Adrenal gland (tissue), 12 donors: ENCODE results near the gene CDH5. TPM values are rescaled to one million over a fixed set of nuclear protein-coding genes. Genes with fewer than 3 reads are reported as not detected.

Experiments
- DNase-seq, 7 donors: peaks; one replicate each; pipeline ENCODE4 v3.0.0-alpha.2; 2019 to 2020
- H3K27ac ChIP-seq, 5 donors: fragments of 200-600 bp; sonication (generic) in 4 of 5; 1 replicate in 3 of 5; 2 replicates in 2 of 5; pipeline versions ENCODE4 v1.5.1 to v1.8.0; 2016 to 2020; ENCODE audit warnings: mild to moderate bottlenecking in 1 of 5
- H3K27me3 ChIP-seq: fragments of 200-600 bp; 2 replicates; pipeline ENCODE4 v1.8.0; 2021
- H3K36me3 ChIP-seq, 2 donors: fragments of 200-600 bp; replicated peaks in 1 of 2; 1 replicate in 1 of 2; 2 replicates in 1 of 2; pipeline versions ENCODE4 v1.5.1 to v1.8.0; 2018 to 2022
- H3K4me1 ChIP-seq, 2 donors: fragments of 200-600 bp; replicated peaks in 1 of 2; 1 replicate in 1 of 2; 2 replicates in 1 of 2; pipeline versions ENCODE4 v1.5.1 to v1.8.0; 2018 to 2021
- H3K4me3 ChIP-seq, 4 donors: fragments of 200-600 bp; sonication (generic) in 3 of 4; one replicate each; pipeline ENCODE4 v1.5.1; 2016 to 2018
- H3K9me3 ChIP-seq, 3 donors: fragments of 200-600 bp; sonication (generic) in 1 of 3; replicated peaks in 1 of 3; 1 replicate in 2 of 3; 2 replicates in 1 of 3; pipeline versions ENCODE4 v1.5.1 to v1.8.0; 2016 to 2021
- CTCF ChIP-seq, 6 experiments: fragments of 450-650 bp in 4 of 6; fragments of 200-600 bp in 2 of 6; sonication (generic) in 1 of 6; IDR thresholded peaks; 1 replicate in 5 of 6; 2 replicates in 1 of 6; pipeline versions ENCODE4 v1.5.1 to v1.8.0; 2016 to 2021; ENCODE audit warnings: antibody characterized with exemption in 6 of 6, mild to moderate bottlenecking in 2 of 6, moderate library complexity in 1 of 6
- POLR2A ChIP-seq, 2 donors: fragments of 450-650 bp; IDR thresholded peaks; one replicate each; pipeline ENCODE4 v1.6.1; 2017; ENCODE audit warnings: antibody characterized with exemption in 2 of 2, mild to moderate bottlenecking in 2 of 2, moderate library complexity in 1 of 2
- WGBS, 4 donors: extraction: QIAGEN DNeasy Blood & Tissue Kit in 2 of 4; methylation state at CpG; one replicate each; pipeline versions ENCODE4 v1.1.5 to v1.1.7; 2013 to 2017; 5-methylcytosine and 5-hydroxymethylcytosine counted together
- intact Hi-C, 2 donors: fragments of 100-400 bp; cut with DNase I; formaldehyde crosslinking; loops; one replicate each; pipeline versions ENCODE4 v1.14.1 to v1.15.0; 2022 to 2023
- polyA plus RNA-seq, 3 donors: library from polyadenylated mRNA; stranded (reverse); fragments of 200-250 nt in 2 of 3; fragments of 350-450 nt in 1 of 3; fragmentation: Illumina TruSeq in 1 of 3; extraction: RNeasy Lipid Tissue Mini Kit (QIAGEN cat#74804) in 1 of 3; gene quantifications; one replicate each; pipeline ENCODE4 v1.2.3, GENCODE V29; 2013 to 2014
- total RNA-seq, 9 donors: library from RNA; depleted of rRNA in 4 of 9; stranded (reverse); fragments of >200 nt in 4 of 9; fragments of 120-200 nt in 1 of 9; fragmentation: NEBNext Ultra II Directional in 1 of 9; extraction: Animal tissue kit (Norgen Biotek cat#: 25700) in 1 of 9; gene quantifications; one replicate each; pipeline versions ENCODE4 v1.1.0 to v1.2.4, GENCODE V29; 2013 to 2023
- donor health status: healthy with polysubstance abuse.
- donor health status: Bipolar disorder and iron deficiency.
- donor health status: DM: yes; HTN: yes; CAD: no.
- donor health status: DM: no; HTN: no; CAD: no.
- donor health status: DM: no; HTN: no; CAD: no.
- donor health status: DM: yes; HTN: yes; CAD: no.

CDH5 gene
- total and polyA plus RNA-seq, 12 donors, result 13.8 to 50.9 (median 28.4) TPM

DNA sequence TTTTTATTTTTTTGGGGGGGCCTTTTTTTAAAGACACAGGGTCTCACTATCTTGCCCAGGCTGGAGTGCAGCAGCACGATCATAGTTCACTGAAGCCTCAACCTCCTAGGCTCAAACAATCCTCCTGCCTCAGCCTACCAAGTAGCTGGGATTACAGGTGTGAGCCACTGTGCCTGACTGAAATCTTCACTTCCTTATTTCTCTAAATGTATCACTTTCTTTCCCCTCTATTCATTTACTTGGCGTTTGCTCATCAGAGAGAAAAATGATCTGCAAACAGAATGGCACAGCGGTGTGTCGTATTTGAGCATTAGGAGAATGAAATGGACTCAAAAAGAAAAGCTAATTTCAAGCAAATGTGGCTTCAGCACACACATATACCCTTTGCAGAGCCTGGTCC, 44.3 kb upstream of the CDH5 start:
- Histone ChIP-seq H3K9me3 (no peaks in the 10 kb centered on the region), H3K27me3 (no peaks in the 10 kb centered on the region), H3K4me3 (no peak overlapping the region), H3K27ac (no peak overlapping the region), H3K4me1 (no peaks in the 10 kb centered on the region), H3K36me3 (no peaks in the 10 kb centered on the region)
- WGBS, 4 donors, result 51 to 73% (median 58%) methylated on average over 4 of the region's 4 CpGs
- TF ChIP-seq POLR2A (IDR thresholded peaks at IDR 0.05), result no peak
- TF ChIP-seq CTCF (IDR thresholded peaks at IDR 0.05), result no peak
- DNase-seq, result no peak
- intact Hi-C loops, result no loop called here

DNA sequence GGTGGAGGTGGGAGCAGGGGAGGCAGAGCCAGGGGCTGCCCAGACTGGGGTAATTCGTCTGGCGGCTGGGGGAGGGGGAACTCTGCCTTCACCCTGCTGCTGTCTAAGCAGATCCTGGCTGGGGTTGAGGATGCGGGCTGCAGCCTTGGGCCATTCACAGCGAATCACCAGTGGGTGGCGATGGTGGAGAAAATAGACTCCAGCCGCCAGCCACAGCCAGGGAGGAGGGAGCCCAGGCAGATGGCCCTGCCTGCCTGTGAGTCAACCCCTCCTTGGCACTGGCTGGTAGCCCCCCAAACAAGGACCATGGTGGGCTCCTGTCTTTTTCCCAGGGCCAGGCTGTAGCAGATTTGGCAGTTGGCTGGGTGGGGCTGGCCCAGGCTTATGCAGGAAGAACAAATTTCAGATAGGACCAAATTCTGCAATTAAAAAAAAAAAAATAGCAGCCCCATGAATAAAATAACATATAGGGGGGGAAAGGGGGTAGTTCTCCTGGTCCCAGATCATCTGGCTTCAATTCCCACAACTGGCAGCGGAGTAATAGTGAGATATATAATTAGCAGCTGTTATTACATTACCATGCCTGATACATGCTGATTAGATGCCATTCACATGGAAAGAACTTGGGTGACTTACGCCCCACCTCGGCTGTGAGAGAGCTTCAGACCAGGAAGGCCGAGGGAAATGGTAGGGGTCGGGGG, 41.5 kb upstream of the CDH5 start:
- no peak for TF ChIP-seq CTCF (IDR thresholded peaks at IDR 0.05)
- TF ChIP-seq POLR2A (IDR thresholded peaks at IDR 0.05), result no peak
- Histone ChIP-seq H3K4me3 (no peak overlapping the region), H3K27ac (no peak overlapping the region), H3K27me3 (no peaks in the 10 kb centered on the region), H3K9me3 (no peaks in the 10 kb centered on the region), H3K36me3 (no peaks in the 10 kb centered on the region), H3K4me1 (no peaks in the 10 kb centered on the region)
- 49 to 66% (median 59%) methylated on average over 11 of the region's 11 CpGs for WGBS, 4 donors
- intact Hi-C loops, result no loop called here
- DNase-seq, result peak in 1 of 7 donors; percentile 25

GRCh38 chr16:66325717-66326376, 40.6 kb upstream of the CDH5 start:
- Histone ChIP-seq H3K27me3 (no peaks in the 10 kb centered on the region), H3K9me3 (no peaks in the 10 kb centered on the region), H3K4me1 (no peaks in the 10 kb centered on the region), H3K27ac (no peak overlapping the region), H3K4me3 (no peak overlapping the region), H3K36me3 (no peaks in the 10 kb centered on the region)
- WGBS, 4 donors, result 71 to 84% (median 77%) methylated on average over 4 to 8 of the region's 8 CpGs
- intact Hi-C loops, result no loop called here
- TF ChIP-seq POLR2A (IDR thresholded peaks at IDR 0.05) (no peak), CTCF (IDR thresholded peaks at IDR 0.05) (no peak)
- no peak for DNase-seq

GRCh38 chr16:66326991-66327513, 39.4 kb upstream of the CDH5 start:
- Histone ChIP-seq H3K36me3 (no peaks in the 10 kb centered on the region), H3K27me3 (no peaks in the 10 kb centered on the region), H3K9me3 (no peaks in the 10 kb centered on the region), H3K4me3 (no peak overlapping the region), H3K27ac (no peak overlapping the region), H3K4me1 (no peaks in the 10 kb centered on the region)
- WGBS, 4 donors, result 43 to 78% (median 75%) methylated on average over 7 to 17 of the region's 17 CpGs
- DNase-seq, result no peak
- TF ChIP-seq POLR2A (IDR thresholded peaks at IDR 0.05), result no peak
- TF ChIP-seq CTCF (IDR thresholded peaks at IDR 0.05), result no peak
- intact Hi-C loops, result no loop called here
